AG20443 (cell line): ENCODE data around the gene PANX1.
A peak's percentile ranks its signal among the peaks of the same experiment; 100 is the strongest.

ENCODE experiments used
- DNase-seq: peaks from one replicate; pipeline ENCODE4 v3.0.0; 2012; ENCODE audit warnings: low spot score, mixed read lengths

The PANX1 gene

DNA sequence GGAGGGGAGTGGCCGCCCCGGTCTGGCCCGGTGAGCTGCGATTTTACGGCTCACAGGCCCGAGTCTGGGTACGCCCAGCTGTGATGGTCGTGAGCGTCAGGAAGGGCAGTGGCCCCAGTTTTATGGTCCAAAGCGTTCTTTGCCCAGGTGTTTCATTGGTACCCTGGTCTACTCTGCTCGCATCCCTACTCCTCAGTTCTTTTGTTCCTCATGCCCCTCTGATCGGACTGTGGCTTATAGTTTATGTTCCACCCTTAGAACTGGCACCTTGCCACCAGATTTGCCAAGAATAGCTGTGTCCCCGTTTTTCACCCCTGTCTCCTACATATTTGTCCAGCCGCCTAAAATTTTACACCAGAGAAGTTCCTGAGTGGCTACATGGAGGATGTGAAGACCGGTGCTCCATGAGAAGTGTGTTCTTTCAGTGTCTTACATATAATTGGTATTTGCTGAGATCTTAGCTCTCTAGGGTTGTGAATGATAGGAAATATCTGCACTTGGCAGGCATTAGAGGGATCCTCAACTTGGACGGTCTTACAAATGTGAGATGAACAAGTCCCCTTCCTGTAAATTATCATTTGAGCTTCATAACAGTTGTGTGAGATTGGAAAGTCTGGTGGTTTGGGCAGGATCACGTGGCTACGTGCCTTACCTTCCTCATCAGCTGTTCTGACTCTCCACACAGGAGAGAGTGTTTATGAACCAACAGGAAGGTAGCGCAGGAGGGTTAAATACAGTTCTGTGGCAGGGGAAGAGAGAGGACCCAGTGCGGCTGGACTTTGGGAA is 1.1 kb downstream of the PANX1 start:
- DNase-seq, result no peak

DNA sequence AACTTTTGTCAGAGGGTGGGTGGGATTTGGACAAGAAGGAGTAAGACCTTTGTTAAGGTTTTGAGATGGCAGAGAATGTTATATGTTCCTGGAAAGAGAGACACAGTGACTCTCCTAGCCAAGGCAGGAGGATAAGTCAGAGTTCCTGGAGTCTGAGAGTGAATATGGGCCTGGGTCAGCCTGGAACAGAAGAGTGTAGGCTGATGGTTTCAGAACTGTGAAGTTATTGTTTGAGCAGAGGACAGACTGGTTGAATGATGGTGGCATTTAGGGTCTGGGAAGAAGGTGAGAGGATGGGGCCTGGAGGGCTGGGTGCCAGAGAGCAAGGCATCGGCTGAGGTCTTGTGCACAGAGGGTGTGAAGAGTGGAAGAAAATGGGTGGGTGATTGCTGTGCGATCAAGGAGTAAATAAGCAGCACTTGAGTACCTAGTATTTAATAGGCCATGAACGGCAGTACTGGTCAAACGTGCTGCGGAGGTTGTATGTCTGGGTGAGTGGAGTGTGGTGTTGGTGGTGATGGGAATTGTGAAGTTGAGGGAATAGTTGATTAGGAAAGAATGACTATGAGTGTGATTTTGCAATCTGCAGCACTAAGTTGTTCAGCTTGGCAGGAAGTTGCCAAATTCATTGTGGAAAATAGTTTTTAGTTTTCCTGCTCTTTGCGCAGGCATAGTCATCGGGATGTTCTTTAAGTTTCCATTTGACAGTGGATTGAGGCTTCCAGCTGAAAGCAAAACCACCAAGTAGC is 1.8 kb downstream of the PANX1 start:
- DNase-seq, result peak; percentile 83

DNA sequence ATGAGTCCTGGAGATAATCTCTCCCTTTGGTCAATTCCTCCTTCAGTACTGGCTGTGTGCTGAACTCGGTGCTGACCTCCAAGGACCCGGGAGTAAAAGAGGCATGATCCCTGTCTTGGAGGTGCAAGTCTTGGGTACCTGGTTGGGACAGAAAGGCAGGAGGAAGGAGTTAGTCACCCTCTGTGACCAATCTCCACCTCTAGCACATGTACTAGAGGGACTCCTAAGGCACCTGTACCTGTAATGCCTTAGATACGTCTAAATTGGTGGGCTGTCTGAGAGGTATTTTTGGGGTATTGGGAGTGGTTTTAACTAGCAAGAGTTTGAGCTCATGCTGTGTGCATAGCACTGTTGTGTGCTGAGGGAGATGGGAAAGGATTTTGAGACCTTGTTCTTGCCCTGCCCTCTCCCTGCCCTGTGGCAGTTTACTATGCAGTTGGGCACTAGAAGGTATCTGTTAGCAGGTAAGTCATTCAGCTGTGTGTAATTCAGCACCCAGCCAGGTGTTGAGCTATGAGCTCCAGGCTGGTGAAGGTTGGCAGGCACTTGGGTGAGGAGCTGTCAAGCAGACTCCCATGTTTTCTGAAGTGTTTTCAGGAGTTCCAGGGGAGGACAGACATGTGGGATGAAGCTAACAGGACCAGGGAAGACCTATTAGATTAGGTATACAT is 2.5 kb downstream of the PANX1 start:
- no peak for DNase-seq

DNA sequence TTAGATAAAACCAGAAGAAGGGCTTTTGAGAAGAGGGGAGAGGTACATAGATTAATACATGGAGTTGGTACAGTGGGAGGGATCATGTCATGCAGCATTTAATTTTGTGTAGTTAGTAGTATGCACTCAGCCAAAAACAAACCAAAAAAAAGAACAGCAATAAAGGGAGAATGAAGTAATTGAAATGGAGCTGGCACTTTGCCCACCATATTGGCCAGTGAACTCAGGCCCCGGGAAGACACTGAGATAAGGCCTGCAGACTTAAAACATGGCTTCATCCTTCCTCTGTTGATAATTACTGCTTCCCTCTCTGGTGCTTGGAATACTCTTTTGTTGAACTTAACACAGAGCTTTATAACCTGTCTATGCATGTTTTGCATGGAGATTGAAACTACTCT is 3.1 kb downstream of the PANX1 start:
- DNase-seq, result no peak

DNA sequence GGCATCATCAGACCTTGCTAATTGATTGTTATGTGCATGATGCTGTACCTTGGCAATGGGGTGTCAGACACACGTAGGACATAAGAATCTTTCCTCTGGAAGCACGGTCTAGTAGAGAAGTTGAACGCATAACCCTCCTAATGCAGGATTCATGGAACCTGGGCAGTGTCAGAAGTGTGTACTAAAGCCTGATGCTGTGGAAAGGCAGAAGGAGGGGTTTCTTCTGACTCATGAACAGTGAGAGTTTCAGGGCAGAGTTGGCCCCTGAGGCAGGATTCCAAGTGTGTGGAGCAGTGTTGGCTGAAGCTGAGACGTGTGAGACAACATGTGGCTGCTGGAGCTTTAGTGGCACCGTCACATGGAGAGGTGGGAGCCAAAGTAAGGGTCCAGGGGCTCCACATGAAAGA is 3.5 kb downstream of the PANX1 start:
- peak; percentile 50 for DNase-seq

DNA sequence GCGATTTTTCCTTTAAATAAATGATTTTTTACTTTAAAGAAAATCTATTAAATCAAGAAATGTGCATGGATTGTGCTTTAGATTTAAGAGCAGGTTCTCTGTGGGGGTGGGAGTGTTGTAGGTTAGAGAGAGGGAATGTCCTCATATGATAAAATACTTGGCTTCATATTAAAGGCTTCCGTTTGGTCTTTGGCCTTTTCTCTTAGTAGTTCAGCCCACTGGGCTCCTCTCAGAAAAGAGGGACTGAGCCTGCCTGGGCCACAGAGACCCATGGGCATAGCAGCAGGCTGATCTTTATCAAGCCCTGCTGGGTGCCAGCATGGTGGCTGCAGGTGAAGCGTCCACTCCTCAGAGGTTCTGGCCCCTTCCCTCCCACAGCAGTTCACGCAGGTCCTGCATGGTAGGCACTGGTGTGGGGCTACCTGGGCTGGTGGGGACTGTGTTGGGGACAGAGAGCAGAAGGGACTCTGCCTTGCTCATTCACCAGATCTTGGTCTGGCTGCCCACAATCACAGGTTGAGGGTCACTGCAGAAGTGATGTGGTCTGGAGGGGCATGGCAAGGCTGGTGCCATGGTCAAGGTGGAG is 4.3 kb downstream of the PANX1 start:
- DNase-seq, result no peak

DNA sequence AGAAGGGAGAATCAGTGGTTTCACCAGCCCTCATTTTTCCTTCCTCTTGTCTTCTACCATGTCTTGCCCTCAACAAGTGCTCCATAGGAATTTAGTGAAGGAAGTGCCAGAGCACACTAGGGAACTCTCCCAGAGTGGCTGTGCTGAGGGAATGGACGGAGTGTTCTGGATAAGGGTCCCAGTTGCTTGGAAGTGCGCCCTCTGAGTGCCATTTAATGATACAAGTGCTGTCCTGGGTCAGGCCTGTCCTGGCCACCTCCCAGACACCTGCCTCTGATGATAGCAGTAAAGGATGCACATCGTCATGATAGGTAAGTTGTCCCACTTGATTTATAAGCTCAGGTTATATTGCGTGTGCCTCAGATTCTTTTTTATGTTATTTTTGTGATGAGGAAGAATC is 5.1 kb downstream of the PANX1 start:
- DNase-seq, result no peak

DNA sequence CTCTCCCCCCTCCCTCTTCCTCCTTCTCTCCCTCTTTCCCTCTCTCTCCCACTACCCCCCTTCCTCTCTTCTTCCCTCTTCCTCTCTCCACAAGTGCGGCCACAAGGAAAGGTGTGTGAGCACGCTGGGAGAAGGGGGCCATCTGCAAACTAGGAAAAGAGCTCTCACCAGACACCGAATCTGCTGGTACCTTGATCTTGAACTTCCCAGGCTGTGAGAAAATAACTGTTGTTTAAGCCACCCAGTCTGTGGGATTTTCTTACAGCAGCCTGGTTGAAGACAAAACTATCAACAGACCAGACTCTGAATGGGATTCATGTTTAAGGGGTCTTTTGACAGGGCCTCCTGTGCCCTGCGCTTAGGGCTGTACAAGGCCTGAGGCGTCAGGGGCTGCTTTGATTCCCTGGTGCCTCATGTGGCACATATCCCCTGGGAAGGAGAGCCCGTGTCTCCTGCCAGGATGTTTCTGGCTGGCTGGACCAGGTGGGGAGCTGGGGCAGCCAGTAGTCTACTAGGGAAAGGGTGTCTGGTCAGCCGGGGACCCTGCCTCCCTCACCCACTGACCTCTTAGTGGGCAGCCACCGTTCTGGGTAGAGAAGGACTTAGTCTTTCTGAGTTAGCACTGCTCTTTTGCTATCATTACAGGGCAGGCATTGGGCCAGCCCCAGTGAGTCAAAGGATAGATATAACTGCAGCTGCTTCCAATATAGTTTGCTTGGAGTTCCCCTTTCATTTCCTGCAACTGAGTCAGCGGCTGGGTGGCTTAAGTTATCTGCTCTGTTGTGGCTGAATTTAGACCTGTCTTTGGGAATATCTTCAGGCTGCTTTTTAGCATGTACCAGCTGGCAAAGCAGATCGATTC is 6.2 kb downstream of the PANX1 start:
- peak; percentile 73 for DNase-seq

DNA sequence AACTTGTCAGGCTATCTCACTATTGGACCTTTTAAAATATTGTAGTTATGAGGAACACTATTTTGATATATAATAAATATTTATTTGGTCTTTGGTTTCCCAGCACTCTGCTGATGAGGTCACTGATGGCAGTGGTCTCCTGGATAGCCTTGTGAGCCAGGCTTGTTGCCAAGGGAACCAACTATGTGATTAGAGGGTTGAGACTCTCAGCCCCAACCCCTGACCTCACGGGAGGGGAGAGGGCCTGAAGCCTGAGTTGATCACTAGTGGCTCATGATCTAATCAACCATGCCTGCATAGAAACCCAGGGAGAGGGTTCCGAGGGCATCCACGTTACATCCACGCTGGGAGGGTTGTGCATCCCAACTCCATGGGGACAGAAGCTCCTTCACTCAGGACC is 10.8 kb downstream of the PANX1 start:
- no peak for DNase-seq

DNA sequence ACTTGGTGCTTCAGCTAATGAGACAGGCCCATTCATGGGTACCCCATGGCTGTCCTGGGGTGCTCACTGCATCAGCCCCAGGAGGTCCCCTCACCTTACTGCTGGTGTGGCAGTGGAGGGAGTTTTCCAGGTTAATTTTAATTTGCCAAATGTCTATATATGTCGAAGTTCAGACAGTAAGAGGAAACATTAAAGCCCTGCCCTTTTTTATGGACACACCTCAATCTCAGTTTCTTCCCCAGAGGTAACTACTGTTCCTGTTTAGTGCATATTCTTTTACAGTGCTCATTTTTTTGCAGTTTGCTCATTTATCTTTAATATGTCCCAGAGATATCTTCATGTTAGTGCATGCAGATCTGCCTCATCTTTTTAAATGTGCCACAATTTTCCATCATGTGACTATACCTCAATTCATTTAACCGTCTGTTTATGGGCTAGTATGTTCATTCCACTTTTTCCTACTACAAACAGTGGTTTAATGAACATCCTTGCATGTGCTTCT is 11.6 kb downstream of the PANX1 start:
- DNase-seq, result no peak

DNA sequence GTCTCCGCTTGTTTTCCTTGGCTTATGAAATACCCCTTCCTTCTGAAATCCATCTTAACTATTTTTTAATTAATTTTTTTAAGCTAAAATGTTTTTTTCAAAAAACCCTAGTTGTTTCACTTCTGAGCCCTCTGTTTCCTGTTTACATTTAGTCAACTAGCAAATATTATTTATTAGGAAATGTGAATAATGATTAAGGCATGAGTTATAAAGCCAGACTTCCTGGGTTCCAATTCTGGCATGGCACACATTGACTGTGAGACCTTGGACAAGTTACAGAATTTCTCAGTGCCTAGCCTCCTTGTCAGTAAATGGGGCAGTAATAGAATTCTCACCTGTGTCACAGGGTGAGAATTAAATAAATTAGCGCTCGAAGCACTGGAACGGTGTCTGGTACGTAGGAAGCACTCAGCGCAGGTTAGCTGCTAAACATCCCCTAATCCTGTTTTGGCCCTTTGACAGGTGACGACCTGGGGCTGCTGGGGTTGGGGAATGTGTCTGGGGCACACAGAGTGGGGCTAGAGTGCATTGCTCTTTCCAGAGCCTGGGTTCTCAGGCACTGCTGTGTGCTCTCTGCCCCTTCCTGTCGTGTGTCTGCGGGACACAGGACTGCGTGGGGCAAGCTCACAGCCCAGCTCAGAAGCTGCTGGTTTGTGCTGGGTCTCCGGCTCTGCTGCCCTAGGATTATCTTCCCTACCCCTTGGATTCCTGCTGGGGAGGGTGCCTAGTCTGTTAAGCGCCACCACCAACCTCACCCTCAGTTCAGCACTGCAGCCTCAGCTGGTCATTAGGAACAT is 13.1 kb downstream of the PANX1 start:
- no peak for DNase-seq

DNA sequence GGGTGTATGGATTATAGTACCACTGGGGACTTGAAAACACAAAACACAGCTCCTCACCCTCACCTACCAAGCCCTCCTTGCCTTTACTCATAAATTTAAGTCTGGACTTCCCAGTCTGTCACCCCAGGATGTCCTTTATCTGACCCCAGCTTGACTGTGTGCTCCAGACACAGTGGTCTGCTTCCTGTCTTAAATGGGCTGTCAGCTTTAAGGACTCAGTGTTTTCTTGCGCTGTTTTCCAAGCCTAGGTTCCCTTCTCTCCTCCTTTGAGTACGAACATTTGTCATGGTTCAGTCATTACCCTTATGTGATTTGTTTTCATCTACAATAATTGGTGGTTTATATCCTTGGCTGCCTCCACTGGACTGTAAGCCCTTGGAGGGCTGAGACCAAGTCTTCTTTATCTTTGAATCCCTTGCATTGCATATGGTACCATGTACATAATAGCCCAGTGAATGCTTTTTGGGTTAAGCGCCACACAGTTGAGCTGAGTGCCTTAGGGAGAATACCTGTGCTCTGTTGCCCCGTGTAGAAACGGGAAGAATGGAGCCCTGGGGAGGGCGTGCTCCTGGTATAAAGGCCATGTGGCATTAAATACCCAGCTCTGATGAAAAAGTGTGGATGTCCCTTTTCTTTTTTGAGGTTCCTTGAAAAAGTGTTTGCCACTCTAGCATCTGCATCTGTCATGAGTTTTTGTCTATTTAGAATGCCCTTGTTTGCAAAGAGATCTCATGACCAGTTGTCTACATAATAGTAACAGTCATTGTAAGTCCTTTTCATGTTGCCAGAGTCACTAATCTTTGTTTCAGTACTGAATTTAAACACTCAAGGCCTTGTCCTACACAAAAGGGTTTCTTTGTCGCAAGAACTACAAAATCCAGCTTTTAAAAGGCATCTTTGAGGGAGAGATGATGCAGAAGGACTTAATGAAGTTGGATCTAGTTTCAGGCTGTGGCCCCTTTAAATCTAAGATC is 14.0 kb downstream of the PANX1 start:
- DNase-seq, result no peak

DNA sequence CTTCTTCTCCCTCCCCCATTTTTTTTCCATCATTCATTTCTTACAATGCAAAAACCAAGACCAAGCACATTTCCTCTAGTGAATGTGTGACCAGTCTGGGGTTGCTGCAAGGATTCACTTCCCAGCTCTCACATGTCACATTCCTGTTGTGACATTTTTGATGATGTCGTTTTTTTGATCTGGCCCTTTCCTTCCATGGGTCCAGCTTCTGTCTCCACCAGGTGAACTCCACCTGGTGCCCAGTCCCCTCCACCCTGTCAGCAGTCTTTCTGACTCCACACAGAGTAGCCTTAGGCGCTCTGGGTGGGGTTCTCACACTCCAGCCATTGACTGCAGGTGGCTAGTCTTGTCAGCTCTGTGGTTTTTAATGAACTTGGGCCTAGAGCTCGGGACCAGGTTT is 15.6 kb downstream of the PANX1 start:
- no peak for DNase-seq

DNA sequence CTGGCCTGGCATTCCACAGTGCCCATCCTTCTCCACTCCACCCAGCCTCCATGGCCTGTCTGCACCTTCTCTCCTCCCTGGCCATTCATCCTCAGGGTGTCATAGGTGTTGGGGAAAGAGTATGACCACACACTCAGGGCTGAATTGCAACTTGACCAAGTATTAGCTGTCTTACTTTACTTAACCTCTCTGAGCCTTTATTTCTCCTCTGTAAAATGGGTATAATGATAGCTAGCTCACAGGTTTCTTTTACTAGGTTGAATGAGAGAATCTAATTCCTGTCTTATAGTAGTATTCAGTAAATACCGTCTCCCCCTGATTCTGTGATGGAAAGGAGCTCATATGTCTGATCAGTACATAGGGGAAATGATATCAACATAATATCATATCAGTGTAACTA is 16.0 kb downstream of the PANX1 start:
- no peak for DNase-seq

DNA sequence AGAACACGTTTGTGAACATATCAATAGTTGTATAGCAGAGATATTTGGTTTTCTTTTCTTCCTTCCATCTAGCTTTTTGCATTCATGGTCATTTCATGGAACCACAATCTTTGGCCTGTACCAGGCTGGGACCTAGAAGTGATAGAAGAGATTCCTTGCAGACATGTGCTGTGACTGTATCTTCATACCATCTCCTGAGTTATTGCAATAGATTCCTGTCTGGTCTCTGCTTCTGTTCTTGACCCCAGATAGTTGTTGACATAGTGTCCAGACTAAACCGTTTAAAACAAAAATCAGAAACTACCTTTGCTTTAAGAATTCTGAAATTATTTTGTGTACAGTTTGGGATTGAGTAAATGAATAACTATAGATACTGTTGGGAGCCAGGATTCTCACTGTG is 16.8 kb downstream of the PANX1 start:
- DNase-seq, result no peak

DNA sequence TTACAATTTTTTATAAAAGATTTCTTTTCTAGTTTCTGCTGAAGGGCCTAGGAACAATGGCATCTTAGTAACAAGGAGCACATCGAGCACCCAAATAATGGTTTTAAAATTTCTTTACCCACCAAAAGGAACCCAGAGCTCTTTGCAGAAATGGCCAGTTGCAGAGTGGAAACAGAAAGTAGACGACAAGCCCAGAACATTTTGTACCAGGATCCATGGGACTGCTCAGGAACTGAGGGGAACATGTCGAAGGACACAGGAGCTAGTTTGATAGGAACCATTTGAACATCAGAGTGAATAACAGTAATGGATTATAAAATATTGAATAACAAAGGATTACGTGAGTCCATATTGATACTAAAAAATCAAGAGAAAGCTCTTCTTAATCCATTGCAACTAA is 17.3 kb downstream of the PANX1 start:
- no peak for DNase-seq

DNA sequence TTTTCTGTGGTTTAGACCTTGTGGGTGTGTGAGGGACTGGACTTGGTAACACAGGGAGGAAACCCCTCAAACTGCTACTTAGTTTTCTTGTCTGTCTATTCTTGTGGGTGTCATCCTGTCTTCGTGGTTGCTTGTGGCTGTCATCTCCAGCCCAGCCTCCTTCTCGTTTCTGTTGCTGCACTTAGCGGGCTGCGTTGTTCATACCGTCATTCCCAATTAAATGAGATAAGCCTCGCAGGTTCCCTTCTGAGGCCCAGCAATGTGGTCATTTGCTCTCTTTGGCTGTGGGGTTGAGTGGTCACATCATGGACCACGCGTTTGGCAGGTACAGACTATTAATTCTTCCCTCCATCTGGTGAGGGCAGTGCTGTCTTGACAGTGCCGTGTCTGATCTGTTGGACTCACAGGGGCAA is 18.8 kb downstream of the PANX1 start:
- DNase-seq, result no peak

DNA sequence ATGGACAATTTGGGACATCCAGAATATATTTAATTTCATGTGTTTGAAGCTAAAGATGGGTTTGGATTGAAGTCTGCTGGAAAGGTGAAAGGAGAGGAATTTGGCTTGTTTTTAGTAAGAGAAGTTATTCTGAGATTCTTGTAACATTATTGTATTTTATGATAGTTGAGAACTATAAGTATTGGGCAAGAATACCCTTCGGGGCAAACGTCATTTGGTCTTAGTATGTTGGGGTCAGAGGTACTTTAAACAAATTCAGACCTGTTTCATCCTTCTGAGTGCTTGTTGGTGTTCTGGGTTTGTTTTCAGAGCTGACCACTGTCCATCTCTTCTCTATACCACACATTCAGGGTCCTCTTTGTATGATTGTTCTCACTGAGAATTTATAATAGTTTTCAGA is 19.5 kb downstream of the PANX1 start:
- no peak for DNase-seq

DNA sequence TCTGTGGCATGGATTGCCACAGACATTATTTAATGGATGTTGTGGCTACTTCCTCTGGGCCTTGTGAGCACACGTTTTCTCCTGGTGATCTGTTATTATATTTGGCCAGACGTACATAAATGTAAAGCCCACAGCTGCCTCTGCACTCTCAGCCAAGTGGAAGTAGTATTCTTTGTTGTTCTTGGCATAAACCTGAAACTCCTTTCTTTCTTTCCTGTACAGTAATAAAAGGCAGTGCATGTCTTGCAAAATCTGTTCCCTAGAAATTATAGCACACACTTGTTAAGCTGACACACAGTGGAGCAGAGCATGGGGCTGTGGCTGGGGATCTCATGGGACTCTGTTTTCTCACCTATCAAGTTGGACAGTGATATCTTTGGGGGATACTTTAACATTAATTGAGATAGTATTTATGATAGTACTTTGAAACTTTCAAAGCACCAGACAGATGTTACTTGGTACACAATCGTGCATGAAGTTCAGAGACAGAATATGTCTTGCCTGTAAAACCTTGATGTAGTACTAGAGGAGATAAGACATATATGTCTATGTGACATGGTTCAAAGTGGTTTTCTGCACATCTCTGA is 20.9 kb downstream of the PANX1 start:
- DNase-seq, result no peak
